Activated CD4-positive, alpha-beta T cell treated with anti-CD3 and anti-CD28 coated beads, Interleukin-2, amount 10 ng/mL, durations not matched to agents 24 days and 14 days (primary cell): Measurements from ENCODE around the gene MMP23B. TPM values are rescaled to one million over a fixed set of nuclear protein-coding genes. Genes with fewer than 3 reads are reported as not detected.
"Not testable (repeated sequence)": the region's sequence is repeated elsewhere in the genome, so short reads cannot be mapped to it uniquely, and the experiment has no call there.

ENCODE experiments used
- DNase-seq: peaks from one replicate; pipeline ENCODE4 v3.0.0; 2022
- H3K27ac Mint-ChIP-seq: one replicate; pipeline ENCODE4 v1.8.0; 2022; ENCODE audit warnings: mild to moderate bottlenecking, mixed read lengths
- H3K27me3 Mint-ChIP-seq: one replicate; pipeline ENCODE4 v1.8.0; 2022; ENCODE audit warnings: mixed read lengths
- H3K36me3 Mint-ChIP-seq: one replicate; pipeline ENCODE4 v1.8.0; 2022; ENCODE audit warnings: low read depth, mild to moderate bottlenecking, mixed read lengths
- H3K4me1 Mint-ChIP-seq: one replicate; pipeline ENCODE4 v1.8.0; 2021; ENCODE audit warnings: mixed read lengths
- H3K4me3 Mint-ChIP-seq: one replicate; pipeline ENCODE4 v1.8.0; 2022; ENCODE audit warnings: mild to moderate bottlenecking, moderate library complexity, mixed read lengths
- H3K9me3 Mint-ChIP-seq: one replicate; pipeline ENCODE4 v1.8.0; 2021; ENCODE audit warnings: mixed read lengths
- intact Hi-C: fragments of 100-400 bp; cut with micrococcal nuclease; formaldehyde crosslinking; loops from one replicate; pipeline ENCODE4 v1.15.1; 2023
- total RNA-seq: library from RNA; stranded (reverse); gene quantifications from 2 replicates; pipeline ENCODE4 v1.2.3, GENCODE V29; 2022

MMP23B gene
- total RNA-seq, 1 donor from 2014 or later: 1.5 TPM

DNA sequence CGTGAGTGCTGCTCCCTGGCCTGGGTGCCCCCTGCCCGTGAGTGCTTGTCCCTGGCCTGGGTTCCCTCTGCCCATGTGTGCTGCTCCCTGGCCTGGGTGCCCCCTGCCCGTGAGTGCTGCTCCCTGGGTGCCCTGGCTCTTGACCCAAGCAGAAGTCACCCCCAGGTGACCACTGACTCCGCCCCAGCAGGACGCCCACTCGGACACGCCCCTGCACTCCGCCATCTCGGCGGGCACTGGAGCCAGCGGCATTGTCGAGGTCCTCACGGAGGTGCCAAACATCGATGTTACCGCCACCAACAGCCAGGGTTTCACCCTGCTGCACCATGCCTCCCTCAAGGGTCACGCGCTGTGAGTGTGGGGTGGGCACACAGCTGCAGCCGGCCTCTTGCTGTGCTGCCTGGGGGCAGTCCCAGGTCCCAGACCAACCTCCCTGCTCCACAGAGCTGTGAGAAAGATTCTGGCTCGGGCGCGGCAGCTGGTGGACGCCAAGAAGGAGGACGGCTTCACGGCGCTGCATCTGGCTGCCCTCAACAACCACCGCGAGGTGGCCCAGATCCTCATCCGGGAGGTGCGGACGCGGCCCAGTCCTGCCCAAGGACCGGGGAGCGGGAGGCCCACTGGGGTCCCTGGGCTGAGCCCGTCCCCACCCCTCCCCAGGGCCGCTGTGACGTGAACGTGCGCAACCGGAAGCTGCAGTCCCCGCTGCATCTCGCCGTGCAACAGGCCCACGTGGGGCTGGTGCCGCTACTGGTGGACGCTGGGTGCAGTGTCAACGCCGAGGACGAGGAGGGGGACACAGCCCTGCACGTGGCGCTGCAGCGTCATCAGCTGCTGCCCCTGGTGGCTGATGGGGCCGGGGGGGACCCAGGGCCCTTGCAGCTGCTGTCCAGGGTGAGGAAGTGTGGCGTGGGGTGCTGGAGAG, 3.9 kb upstream of the MMP23B start:
- H3K36me3 Mint-ChIP-seq: peaks cover 2% of the 10 kb centered on the region
- peak overlapping the region; percentile 37 for H3K4me3 Mint-ChIP-seq
- intact Hi-C loops: no loop called here
- no peaks in the 10 kb centered on the region for H3K9me3 Mint-ChIP-seq
- no peak for DNase-seq
- H3K4me1 Mint-ChIP-seq: peaks cover 4% of the 10 kb centered on the region
- no peak overlapping the region for H3K27ac Mint-ChIP-seq
- peaks cover 4% of the 10 kb centered on the region for H3K27me3 Mint-ChIP-seq

DNA sequence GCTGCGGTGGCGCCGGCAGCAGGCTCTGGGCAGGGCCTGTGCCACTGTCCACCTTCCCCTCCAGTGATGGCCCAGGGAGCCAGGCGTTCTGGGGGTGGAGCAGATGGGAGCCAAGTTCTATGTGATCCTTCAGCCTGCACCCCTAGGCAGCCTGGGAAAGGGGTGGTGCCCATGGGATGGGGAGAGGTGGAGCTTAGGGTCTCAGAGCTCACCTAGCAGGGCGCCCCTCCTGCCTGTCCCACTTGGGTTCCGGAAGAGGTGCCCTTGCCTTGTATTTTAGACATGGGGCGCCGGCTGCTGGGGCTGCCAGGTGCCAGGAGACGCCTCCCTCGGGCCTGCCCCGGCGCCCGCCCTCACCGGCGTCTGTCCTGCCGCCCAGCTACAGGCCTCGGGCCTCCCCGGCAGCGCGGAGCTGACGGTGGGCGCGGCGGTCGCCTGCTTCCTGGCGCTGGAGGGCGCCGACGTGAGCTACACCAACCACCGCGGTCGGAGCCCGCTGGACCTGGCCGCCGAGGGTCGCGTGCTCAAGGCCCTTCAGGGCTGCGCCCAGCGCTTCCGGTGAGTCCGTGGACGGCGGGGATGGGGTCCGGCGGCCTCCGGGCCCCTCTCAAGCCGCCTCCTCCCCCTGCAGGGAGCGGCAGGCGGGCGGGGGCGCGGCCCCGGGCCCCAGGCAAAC, 3.1 kb upstream of the MMP23B start:
- H3K4me3 Mint-ChIP-seq: peak overlapping the region; percentile 37
- intact Hi-C loops: no loop called here
- peaks cover 2% of the 10 kb centered on the region for H3K36me3 Mint-ChIP-seq
- peak; percentile 76 for DNase-seq
- H3K27ac Mint-ChIP-seq: no peak overlapping the region
- H3K27me3 Mint-ChIP-seq: peaks cover 4% of the 10 kb centered on the region
- peaks cover 4% of the 10 kb centered on the region for H3K4me1 Mint-ChIP-seq
- H3K9me3 Mint-ChIP-seq: no peaks in the 10 kb centered on the region

DNA sequence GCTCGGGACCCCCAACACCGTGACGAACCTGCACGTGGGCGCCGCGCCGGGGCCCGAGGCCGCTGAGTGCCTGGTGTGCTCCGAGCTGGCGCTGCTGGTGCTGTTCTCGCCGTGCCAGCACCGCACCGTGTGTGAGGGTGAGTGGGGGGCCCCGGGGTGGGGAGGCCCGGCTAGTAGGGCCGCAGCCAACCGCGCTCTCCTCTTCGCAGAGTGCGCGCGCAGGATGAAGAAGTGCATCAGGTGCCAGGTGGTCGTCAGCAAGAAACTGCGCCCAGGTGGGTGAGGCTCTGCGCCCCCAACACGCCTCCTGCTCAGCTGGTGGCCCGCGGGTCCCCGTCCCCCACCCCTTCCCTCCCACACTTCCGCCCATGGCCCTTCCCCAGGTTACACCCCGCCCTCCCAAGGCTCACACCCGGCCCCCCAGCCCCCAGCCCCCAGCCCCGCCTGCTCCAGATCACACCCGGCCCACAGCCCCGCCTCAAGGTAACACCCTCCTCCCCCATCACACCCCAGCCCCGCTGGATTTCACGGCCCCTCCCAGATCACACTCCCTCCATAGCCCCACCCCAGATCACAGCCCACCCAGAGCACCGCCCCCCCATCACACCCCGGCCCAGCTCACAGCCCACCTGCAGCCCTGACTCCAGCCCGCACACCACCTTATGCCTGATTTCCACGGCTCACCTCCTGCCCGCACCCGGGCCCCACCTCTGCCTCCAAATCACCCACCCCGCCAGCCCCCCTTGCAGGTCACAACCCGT, 2.4 kb upstream of the MMP23B start:
- H3K27ac Mint-ChIP-seq: peak overlapping the region; percentile 72

DNA sequence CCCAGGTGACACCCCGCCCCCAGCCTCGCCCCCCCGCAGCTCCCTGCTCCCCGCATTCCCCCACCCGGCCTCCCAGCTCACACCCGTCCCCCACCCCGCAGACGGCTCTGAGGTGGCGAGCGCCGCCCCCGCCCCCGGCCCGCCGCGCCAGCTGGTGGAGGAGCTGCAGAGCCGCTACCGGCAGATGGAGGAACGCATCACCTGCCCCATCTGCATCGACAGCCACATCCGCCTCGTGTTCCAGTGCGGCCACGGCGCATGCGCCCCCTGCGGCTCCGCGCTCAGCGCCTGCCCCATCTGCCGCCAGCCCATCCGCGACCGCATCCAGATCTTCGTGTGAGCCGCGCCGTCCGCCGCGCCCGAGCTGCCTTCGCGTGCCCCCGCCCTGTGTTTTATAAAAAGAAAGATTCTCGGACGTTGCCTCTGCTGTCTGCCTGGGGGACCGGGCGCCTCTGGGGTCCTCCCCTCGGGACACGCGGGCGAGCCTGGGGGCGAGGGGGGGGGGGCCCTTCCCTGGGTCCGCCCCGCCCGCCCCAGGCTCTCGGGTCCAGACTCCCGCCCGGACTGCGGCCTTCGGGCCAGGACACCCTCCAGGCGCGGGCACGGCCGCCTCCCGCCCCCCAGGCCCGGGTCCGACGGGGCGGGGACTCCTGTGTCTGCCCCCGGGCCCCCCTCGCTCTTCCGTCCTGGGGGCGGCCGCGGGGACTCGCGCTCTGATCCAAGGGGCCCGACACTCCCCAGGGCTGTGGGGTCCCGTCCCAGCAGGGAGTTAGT, 1.6 kb upstream of the MMP23B start:
- Mint-ChIP-seq H3K4me1 (peaks cover 4% of the 10 kb centered on the region), H3K27ac (peak overlapping the region; percentile 91), H3K36me3 (peaks cover 2% of the 10 kb centered on the region), H3K9me3 (no peaks in the 10 kb centered on the region), H3K4me3 (peak overlapping the region; percentile 81), H3K27me3 (peaks cover 4% of the 10 kb centered on the region)
- peak; percentile 98 for DNase-seq
- intact Hi-C loops: loop anchor here (2.0 kb wide), 1 partner anchor 28 kb away; the partner anchor contains the start of gene CDK11B

More for the DNA sequence above, 2.4 kb upstream of the MMP23B start:
- H3K9me3 Mint-ChIP-seq: no peaks in the 10 kb centered on the region
- peaks cover 4% of the 10 kb centered on the region for H3K4me1 Mint-ChIP-seq
- H3K4me3 Mint-ChIP-seq: peak overlapping the region; percentile 81
- intact Hi-C loops: loop anchor here (2.0 kb wide), 1 partner anchor 29 kb away; the partner anchor contains the start of gene CDK11B
- peaks cover 4% of the 10 kb centered on the region for H3K27me3 Mint-ChIP-seq
- DNase-seq: peak; percentile 82
- peaks cover 2% of the 10 kb centered on the region for H3K36me3 Mint-ChIP-seq

DNA sequence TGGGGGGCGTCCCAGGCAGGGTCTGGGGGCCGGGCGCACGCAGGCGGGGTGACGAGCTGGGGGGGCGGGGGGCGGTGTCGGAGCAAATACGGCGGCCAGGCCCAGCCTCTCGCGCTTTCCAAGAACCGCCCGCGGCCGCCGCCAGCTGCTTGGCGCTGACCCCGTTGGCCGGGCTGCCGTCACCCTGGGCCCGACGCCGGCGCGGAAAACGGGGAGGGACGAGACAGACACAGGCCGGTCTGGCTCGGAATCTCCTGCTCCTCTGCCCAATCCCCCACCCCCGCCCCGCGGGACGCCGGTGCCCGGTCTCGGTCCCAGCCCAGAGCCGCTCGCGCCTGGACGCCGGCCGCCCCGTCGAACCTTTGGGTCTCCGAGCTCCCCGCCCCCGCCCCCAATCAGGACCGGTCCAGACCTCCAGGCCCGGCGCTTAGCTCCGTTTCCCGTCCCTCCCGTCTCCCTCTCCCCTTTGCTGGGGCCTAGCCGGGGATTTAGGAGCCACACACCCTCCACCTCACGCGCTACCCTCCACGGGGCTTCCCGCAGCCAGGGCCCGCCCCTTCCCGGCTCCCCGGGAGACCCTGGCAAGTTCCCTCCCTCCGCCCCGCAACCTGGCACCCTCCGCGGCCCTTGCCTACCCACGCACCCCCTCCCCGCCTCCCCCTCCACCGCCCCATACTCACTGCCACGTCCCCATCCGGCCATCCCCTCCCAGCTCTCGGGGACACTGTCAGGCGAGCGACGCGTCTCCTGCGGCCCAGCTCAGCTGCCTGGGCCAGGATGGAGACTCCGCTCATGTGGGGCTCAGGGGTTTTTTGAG, 800 bp upstream of the MMP23B start:
- peak overlapping the region; percentile 52 for H3K4me3 Mint-ChIP-seq
- H3K9me3 Mint-ChIP-seq: no peaks in the 10 kb centered on the region
- peaks cover 4% of the 10 kb centered on the region for H3K4me1 Mint-ChIP-seq
- DNase-seq: peak; percentile 68
- H3K27ac Mint-ChIP-seq: peak overlapping the region; percentile 62
- peaks cover 3% of the 10 kb centered on the region for H3K36me3 Mint-ChIP-seq
- intact Hi-C loops: loop anchor here (2.0 kb wide), 1 partner anchor 28 kb away; the partner anchor contains the start of gene CDK11B
- peaks cover 4% of the 10 kb centered on the region for H3K27me3 Mint-ChIP-seq

DNA sequence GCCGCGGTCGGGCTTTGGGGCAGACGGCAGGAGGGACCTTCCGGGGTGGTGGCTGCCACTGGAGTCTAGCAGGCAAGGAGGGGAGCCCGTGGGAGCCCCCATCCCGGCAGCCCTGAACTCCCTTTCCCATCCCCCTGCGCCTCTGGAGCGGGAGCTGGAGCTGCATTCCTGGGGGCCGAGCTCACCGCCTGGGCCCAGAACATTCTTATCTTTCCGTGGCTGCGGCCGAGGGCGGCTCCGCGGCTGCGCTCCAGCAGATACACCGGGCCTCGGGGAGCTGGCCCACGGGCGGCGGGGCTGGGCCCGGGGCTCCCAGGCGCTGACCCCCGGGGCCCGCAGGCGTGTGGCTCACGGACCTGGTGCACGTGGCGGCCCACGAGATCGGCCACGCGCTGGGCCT, 1.4 kb downstream of the MMP23B start:
- H3K4me1 Mint-ChIP-seq, intact Hi-C loops, H3K27ac Mint-ChIP-seq, DNase-seq, H3K36me3 Mint-ChIP-seq, H3K4me3 Mint-ChIP-seq, H3K9me3 Mint-ChIP-seq, H3K27me3 Mint-ChIP-seq: not testable (repeated sequence)

DNA sequence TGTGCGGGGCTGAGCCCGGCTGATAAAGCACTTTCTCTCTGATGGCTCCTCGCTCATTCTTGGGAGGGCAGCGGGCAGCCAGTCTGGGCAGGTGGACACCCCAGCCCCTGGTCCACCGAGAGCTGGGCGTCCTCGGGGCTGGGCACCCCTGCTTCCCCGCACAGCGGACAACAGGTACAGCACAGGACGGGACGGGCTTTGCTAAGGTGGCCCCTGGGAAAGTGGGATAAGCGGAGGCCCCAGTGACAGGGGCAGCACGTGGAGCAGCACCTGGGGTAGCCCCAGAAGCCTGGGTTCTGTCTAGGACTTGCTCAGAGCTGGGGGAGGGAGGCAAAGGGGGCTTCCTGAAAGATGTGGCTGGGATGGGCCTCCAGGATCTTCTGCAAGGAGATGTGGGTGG, 2.6 kb downstream of the MMP23B start:
- H3K4me1 Mint-ChIP-seq, intact Hi-C loops, H3K9me3 Mint-ChIP-seq, H3K27ac Mint-ChIP-seq, DNase-seq, H3K4me3 Mint-ChIP-seq, H3K27me3 Mint-ChIP-seq: not testable (repeated sequence)
- H3K36me3 Mint-ChIP-seq: peaks cover 10% of the 10 kb centered on the region

DNA sequence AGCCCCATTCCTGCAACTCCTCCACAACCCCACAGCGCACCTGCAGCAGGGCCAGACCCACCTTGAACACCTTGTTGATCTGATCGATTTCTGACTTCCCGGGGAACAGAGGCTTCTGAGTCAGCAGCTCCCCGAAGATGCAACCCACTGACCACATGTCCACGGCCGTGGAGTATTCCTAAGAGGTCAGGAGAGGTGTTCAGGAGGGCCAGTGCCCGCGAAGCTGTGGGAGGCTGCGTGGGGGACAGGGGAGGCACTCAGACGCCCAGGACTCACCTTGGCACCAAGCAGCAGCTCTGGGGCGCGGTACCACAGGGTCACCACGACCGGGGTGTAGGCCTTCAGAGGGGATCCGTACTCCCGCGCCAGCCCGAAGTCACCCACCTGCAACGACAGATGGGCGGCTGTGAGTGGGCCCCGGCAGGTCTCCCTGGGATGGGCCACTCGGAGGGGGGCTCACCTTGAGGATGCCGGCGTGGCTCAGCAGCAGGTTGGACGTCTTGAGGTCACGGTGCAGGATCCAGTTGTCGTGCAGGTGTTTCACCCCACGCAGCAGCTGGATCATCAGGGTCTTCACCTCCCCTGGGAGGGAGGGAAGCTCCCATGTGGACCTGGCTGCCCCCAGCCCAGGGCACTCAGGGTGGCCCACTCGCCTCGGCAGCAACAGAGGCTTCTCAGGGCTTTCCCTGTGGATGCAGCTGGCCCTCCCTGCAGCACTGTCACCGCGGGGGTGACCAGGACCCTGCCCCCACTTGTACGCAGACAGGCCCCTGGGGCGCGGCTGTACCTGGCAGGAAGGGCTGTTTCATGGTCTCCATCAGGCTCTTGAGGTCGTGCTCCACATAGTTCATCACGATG, 4.9 kb downstream of the MMP23B start:
- H3K4me1 Mint-ChIP-seq, H3K27ac Mint-ChIP-seq, DNase-seq, H3K9me3 Mint-ChIP-seq, intact Hi-C loops, H3K36me3 Mint-ChIP-seq, H3K4me3 Mint-ChIP-seq, H3K27me3 Mint-ChIP-seq: not testable (repeated sequence)

DNA sequence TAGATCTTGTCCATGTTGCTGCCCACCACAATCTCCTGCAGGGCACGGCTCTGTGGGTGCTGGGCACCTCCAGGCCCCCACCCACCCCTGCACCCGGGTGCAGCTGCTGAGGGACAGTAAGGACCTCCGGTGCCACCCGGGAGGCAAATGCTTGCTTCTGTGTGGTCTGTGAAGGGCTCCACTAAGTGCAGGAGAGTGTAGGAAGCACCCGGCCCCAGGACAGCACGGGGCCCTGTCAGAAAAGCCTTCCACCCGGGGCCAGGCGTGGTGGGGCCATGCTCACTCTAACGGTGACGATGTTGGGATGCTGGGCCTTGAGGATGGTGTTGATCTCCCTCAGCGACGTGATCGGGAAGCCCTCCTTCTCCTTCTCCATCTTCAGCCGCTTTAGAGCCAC, 5.5 kb downstream of the MMP23B start:
- intact Hi-C loops, H3K27ac Mint-ChIP-seq, H3K36me3 Mint-ChIP-seq, DNase-seq, H3K27me3 Mint-ChIP-seq, H3K9me3 Mint-ChIP-seq, H3K4me3 Mint-ChIP-seq, H3K4me1 Mint-ChIP-seq: not testable (repeated sequence)

DNA sequence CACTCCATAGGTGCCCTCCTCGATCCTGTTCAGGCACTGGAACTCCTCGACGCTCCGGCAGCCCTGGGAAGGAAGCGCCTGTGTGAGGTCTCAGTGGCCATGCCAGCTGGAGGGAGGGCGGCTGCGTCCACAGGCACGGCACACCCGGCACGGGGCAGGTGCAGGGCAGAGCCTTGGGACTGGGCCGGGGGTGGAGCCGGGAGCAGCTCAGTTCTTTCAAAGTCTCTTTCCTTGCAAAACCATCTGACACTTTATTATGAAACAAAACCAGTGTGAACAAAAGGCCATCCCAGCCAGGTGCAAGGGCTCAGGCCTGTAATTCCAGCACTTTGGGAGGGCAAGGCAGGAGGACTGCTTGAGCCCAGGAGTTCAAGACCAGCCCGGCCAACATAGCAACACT, 6.6 kb downstream of the MMP23B start:
- H3K27me3 Mint-ChIP-seq, DNase-seq, intact Hi-C loops, H3K36me3 Mint-ChIP-seq, H3K9me3 Mint-ChIP-seq, H3K4me3 Mint-ChIP-seq, H3K4me1 Mint-ChIP-seq, H3K27ac Mint-ChIP-seq: not testable (repeated sequence)

DNA sequence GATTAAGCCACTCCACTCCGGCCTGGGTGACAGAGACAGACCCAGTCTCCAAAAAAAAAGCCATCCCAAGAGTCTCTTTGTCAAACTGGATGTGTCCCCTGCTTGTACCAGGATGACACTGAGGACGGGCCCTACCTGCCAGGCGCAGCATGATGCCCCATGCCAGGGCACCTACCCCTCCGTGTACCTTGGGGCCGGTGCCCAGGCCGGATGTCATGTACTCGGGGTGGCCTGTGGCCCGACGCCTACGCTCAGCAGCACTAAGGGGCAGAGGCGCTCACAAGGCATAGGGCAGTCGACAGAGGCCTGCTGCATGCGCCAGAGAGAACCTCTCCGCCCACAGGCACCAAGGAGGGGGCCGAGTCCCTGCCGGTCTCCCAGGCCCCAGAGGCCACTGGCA, 7.4 kb downstream of the MMP23B start:
- H3K27me3 Mint-ChIP-seq, DNase-seq, H3K36me3 Mint-ChIP-seq, H3K4me3 Mint-ChIP-seq, H3K27ac Mint-ChIP-seq, H3K9me3 Mint-ChIP-seq, intact Hi-C loops, H3K4me1 Mint-ChIP-seq: not testable (repeated sequence)

DNA sequence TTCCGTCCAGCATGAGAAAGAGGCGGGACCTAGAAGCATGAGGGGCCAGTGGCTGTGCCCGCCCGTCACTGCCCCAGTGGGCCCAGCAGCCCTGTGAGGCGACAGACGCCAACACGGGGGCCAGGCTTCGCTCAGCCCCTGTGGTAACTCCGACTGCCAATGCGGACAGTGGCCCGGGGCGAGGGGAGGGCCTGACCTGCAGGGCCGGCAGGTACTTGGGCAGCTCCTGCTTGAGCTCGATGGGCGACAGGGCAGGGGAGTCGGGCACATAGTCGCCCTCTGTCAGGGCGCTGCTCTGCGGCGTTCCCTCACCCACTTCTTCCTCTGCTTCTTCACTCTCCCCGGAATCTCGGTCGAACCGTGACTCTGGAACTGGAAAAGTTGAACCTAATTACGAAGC, 8.1 kb downstream of the MMP23B start:
- H3K36me3 Mint-ChIP-seq, H3K4me3 Mint-ChIP-seq, DNase-seq, H3K9me3 Mint-ChIP-seq, H3K27me3 Mint-ChIP-seq, H3K4me1 Mint-ChIP-seq, H3K27ac Mint-ChIP-seq, intact Hi-C loops: not testable (repeated sequence)
